Neural progenitor cell (in vitro differentiated cells): Measurements from ENCODE around the gene LMF2. TPM values are rescaled to one million over a fixed set of nuclear protein-coding genes. Genes with fewer than 3 reads are reported as not detected.

Experiments
- DNase-seq: peaks from one replicate; pipeline ENCODE4 v3.0.0-alpha.2; 2016; ENCODE audit warnings: low spot score
- H2AFZ ChIP-seq: fragments of 200-600 bp; sonication (generic); replicated peaks from 2 replicates; pipeline ENCODE4 v1.6.1; 2016; ENCODE audit warnings: antibody characterized with exemption
- H3F3A ChIP-seq: fragments of 200-600 bp; sonication (generic); 2 replicates; pipeline ENCODE4 v1.6.1; 2016; ENCODE audit warnings: antibody characterized with exemption, low read depth
- H3K27ac ChIP-seq: fragments of 200-600 bp; sonication (generic); 2 replicates; pipeline ENCODE4 v1.5.1; 2016; ENCODE audit warnings: mild to moderate bottlenecking
- H3K27me3 ChIP-seq: fragments of 200-600 bp; sonication (generic); 2 replicates; pipeline ENCODE4 v1.6.1; 2016; ENCODE audit warnings: mild to moderate bottlenecking, moderate library complexity
- H3K36me3 ChIP-seq: fragments of 200-600 bp; sonication (generic); 2 replicates; pipeline ENCODE4 v1.5.1; 2016
- H3K4me1 ChIP-seq: fragments of 200-600 bp; sonication (generic); 2 replicates; pipeline ENCODE4 v1.6.1; 2016; ENCODE audit warnings: mixed run types
- H3K4me2 ChIP-seq: fragments of 200-600 bp; sonication (generic); 2 replicates; pipeline ENCODE4 v1.6.1; 2016
- H3K4me3 ChIP-seq: fragments of 200-600 bp; sonication (generic); 2 replicates; pipeline ENCODE4 v1.5.1; 2016
- H3K79me2 ChIP-seq: fragments of 200-600 bp; sonication (generic); 2 replicates; pipeline ENCODE4 v1.6.1; 2016; ENCODE audit warnings: low read depth
- H3K9ac ChIP-seq: fragments of 200-600 bp; sonication (generic); 2 replicates; pipeline ENCODE4 v1.6.1; 2016
- H3K9me3 ChIP-seq: fragments of 200-600 bp; sonication (generic); 2 replicates; pipeline ENCODE4 v1.5.1; 2016; ENCODE audit warnings: low read depth
- H4K20me1 ChIP-seq: fragments of 200-600 bp; sonication (generic); 2 replicates; pipeline ENCODE4 v1.6.1; 2016; ENCODE audit warnings: low read depth
- H3K27ac Mint-ChIP-seq: 3 replicates; pipeline ENCODE4 v1.8.0; 2021; ENCODE audit warnings: mixed read lengths
- H3K27me3 Mint-ChIP-seq: 2 replicates; pipeline ENCODE4 v1.8.0; 2022; ENCODE audit warnings: low read depth, mild to moderate bottlenecking, inconsistent platforms, moderate library complexity, mixed read lengths; ENCODE audit not compliant: insufficient read depth
- H3K36me3 Mint-ChIP-seq: 3 replicates; pipeline ENCODE4 v1.8.0; 2021; ENCODE audit warnings: mixed read lengths
- H3K4me1 Mint-ChIP-seq: 3 replicates; pipeline ENCODE4 v1.8.0; 2021; ENCODE audit warnings: mixed read lengths
- H3K4me3 Mint-ChIP-seq: 3 replicates; pipeline ENCODE4 v1.8.0; 2021; ENCODE audit warnings: mild to moderate bottlenecking, moderate library complexity, mixed read lengths
- H3K9me3 Mint-ChIP-seq: 3 replicates; pipeline ENCODE4 v1.8.0; 2020; ENCODE audit warnings: mixed read lengths
- CTCF ChIP-seq: fragments of 200-600 bp; sonication (generic); IDR thresholded peaks from 2 replicates; pipeline ENCODE4 v1.5.1; 2017; ENCODE audit warnings: antibody characterized with exemption, mild to moderate bottlenecking
- EZH2 ChIP-seq: fragments of 200-600 bp; sonication (generic); IDR thresholded peaks from 2 replicates; pipeline ENCODE4 v1.6.1; 2017; ENCODE audit warnings: antibody characterized with exemption, mild to moderate bottlenecking, moderate library complexity
- EZH2phosphoT487 ChIP-seq: fragments of 200-600 bp; sonication (generic); IDR thresholded peaks from 2 replicates; pipeline ENCODE4 v1.6.1; 2017; ENCODE audit warnings: antibody characterized with exemption
- total RNA-seq: library from RNA; depleted of rRNA; stranded (reverse); fragments of >200 nt; gene quantifications from 2 replicates; pipeline ENCODE4 v1.2.3, GENCODE V29; 2015; ENCODE audit warnings: low replicate concordance

The LMF2 gene
- total RNA-seq, 1 donor from 2014 or later = 7.1 TPM

- H3K9me3 Mint-ChIP-seq = peaks cover 2% of the 10 kb centered on the region
- peak overlapping the region; percentile 66 for H3K4me3 ChIP-seq
These were observed 23.5 kb upstream of the LMF2 start for GRCh38 chr22:50530877-50531545.

GRCh38 chr22:50530580-50530876 lies 23.0 kb upstream of the LMF2 start:
- no peak overlapping the region for H2AFZ ChIP-seq
- H3K4me2 ChIP-seq = peak overlapping the region; percentile 91
- Mint-ChIP-seq H3K36me3 (no peaks in the 10 kb centered on the region), H3K4me3 (peak overlapping the region; percentile 80), H3K27ac (no peak overlapping the region), H3K4me1 (peaks cover 29% of the 10 kb centered on the region), H3K27me3 (peaks cover 55% of the 10 kb centered on the region), H3K9me3 (peaks cover 2% of the 10 kb centered on the region)
- H3F3A ChIP-seq = peaks cover 57% of the 10 kb centered on the region
- no peaks in the 10 kb centered on the region for H3K9me3 ChIP-seq
- H3K79me2 ChIP-seq = no peaks in the 10 kb centered on the region
- peak overlapping the region; percentile 66 for H3K4me3 ChIP-seq
- H3K27ac ChIP-seq = no peak overlapping the region
- DNase-seq = no peak
- H3K27me3 ChIP-seq = peaks cover 82% of the 10 kb centered on the region
- TF ChIP-seq EZH2 (no peak), CTCF (no peak), EZH2phosphoT487 (no peak)
- peaks cover 24% of the 10 kb centered on the region for H3K4me1 ChIP-seq
- H3K36me3 ChIP-seq = no peaks in the 10 kb centered on the region
- H4K20me1 ChIP-seq = peaks cover 50% of the 10 kb centered on the region
- H3K9ac ChIP-seq = no peak overlapping the region

More at GRCh38 chr22:50530877-50531545, 23.5 kb upstream of the LMF2 start:
- Histone ChIP-seq H3K27ac (no peak overlapping the region), H3K9ac (no peak overlapping the region), H3K4me1 (peaks cover 24% of the 10 kb centered on the region), H2AFZ (no peak overlapping the region), H3K79me2 (no peaks in the 10 kb centered on the region), H3K9me3 (no peaks in the 10 kb centered on the region), H4K20me1 (peaks cover 50% of the 10 kb centered on the region), H3K36me3 (no peaks in the 10 kb centered on the region), H3K4me2 (peak overlapping the region; percentile 91), H3F3A (peaks cover 53% of the 10 kb centered on the region), H3K27me3 (peaks cover 82% of the 10 kb centered on the region)
- peaks cover 55% of the 10 kb centered on the region for H3K27me3 Mint-ChIP-seq
- no peak overlapping the region for H3K27ac Mint-ChIP-seq
- no peaks in the 10 kb centered on the region for H3K36me3 Mint-ChIP-seq
- H3K4me1 Mint-ChIP-seq = peaks cover 29% of the 10 kb centered on the region
- H3K4me3 Mint-ChIP-seq = peak overlapping the region; percentile 80
- DNase-seq = peak; percentile 80
- TF ChIP-seq CTCF (no peak), EZH2 (peak; percentile 9), EZH2phosphoT487 (peak; percentile 24)

- peak; percentile 95 for TF ChIP-seq EZH2phosphoT487
- peak; percentile 91 for TF ChIP-seq EZH2
- no peak for TF ChIP-seq CTCF
- H4K20me1 ChIP-seq = peaks cover 52% of the 10 kb centered on the region
- H3K36me3 ChIP-seq = no peaks in the 10 kb centered on the region
- H3F3A ChIP-seq = peaks cover 58% of the 10 kb centered on the region
- H2AFZ ChIP-seq = no peak within 1 kb of the TSS
- Mint-ChIP-seq H3K27me3 (peaks cover 54% of the 10 kb centered on the region), H3K4me1 (peaks cover 29% of the 10 kb centered on the region), H3K9me3 (peaks cover 2% of the 10 kb centered on the region), H3K36me3 (no peaks in the 10 kb centered on the region), H3K27ac (no peak within 1 kb of the TSS), H3K4me3 (peak within 1 kb of the TSS; percentile 80)
- no peak within 1 kb of the TSS for H3K9ac ChIP-seq
- peaks cover 24% of the 10 kb centered on the region for H3K4me1 ChIP-seq
- H3K4me3 ChIP-seq = peak within 1 kb of the TSS; percentile 66
- H3K4me2 ChIP-seq = peak within 1 kb of the TSS; percentile 91
- no peaks in the 10 kb centered on the region for H3K9me3 ChIP-seq
- H3K27ac ChIP-seq = no peak within 1 kb of the TSS
- peak; percentile 52 for DNase-seq
- peaks cover 82% of the 10 kb centered on the region for H3K27me3 ChIP-seq
- peaks cover under 1% of the 10 kb centered on the region for H3K79me2 ChIP-seq
These were observed 22.5 kb upstream of the LMF2 start, which contains the start of gene TYMP for GRCh38 chr22:50529897-50530579. Gene TYMP (minus strand): TSS chr22:50530012. CDS start chr22:50529709, 303 bp downstream.
